ENCODE results near the gene ZFYVE19.

Gene ZFYVE19

GRCh38 chr15:40775740-40776536, 31.0 kb upstream of the ZFYVE19 start:
- DNase-seq (ENCODE audit: low spot score), result no peak

- no peak for DNase-seq (ENCODE audit: low spot score)
These were observed 30.2 kb upstream of the ZFYVE19 start for GRCh38 chr15:40776537-40777141.

GRCh38 chr15:40782609-40783227, 24.2 kb upstream of the ZFYVE19 start:
- peak; percentile 73 for DNase-seq (ENCODE audit: low spot score)

- DNase-seq (ENCODE audit: low spot score), result no peak
These were observed 21.7 kb upstream of the ZFYVE19 start for GRCh38 chr15:40785164-40785563.

- DNase-seq (ENCODE audit: low spot score), result no peak
These were observed 21.1 kb upstream of the ZFYVE19 start for GRCh38 chr15:40785814-40786213.

- DNase-seq (ENCODE audit: low spot score), result no peak
These were observed 19.5 kb upstream of the ZFYVE19 start for GRCh38 chr15:40787344-40787841.

- no peak for DNase-seq (ENCODE audit: low spot score)
These were observed 18.9 kb upstream of the ZFYVE19 start for GRCh38 chr15:40787991-40788390.

- no peak for DNase-seq (ENCODE audit: low spot score)
These were observed 17.8 kb upstream of the ZFYVE19 start for GRCh38 chr15:40789119-40789518.

- DNase-seq (ENCODE audit: low spot score), result no peak
These were observed 16.9 kb upstream of the ZFYVE19 start for GRCh38 chr15:40789999-40790398.

GRCh38 chr15:40790718-40791117, 16.2 kb upstream of the ZFYVE19 start:
- no peak for DNase-seq (ENCODE audit: low spot score)

GRCh38 chr15:40792394-40792793, 14.5 kb upstream of the ZFYVE19 start:
- no peak for DNase-seq (ENCODE audit: low spot score)

- DNase-seq (ENCODE audit: low spot score), result no peak
These were observed 13.5 kb upstream of the ZFYVE19 start for GRCh38 chr15:40793216-40793989.

- DNase-seq (ENCODE audit: low spot score), result no peak
These were observed 10.8 kb upstream of the ZFYVE19 start for GRCh38 chr15:40796041-40796440.

- no peak for DNase-seq (ENCODE audit: low spot score)
These were observed 10.4 kb upstream of the ZFYVE19 start for GRCh38 chr15:40796512-40796911.

GRCh38 chr15:40799523-40799922, 7.4 kb upstream of the ZFYVE19 start:
- DNase-seq (ENCODE audit: low spot score), result no peak

GRCh38 chr15:40803076-40803475, 3.8 kb upstream of the ZFYVE19 start:
- DNase-seq (ENCODE audit: low spot score), result no peak

GRCh38 chr15:40803688-40804087, 3.2 kb upstream of the ZFYVE19 start:
- no peak for DNase-seq (ENCODE audit: low spot score)

- DNase-seq (ENCODE audit: low spot score), result no peak
These were observed 239 bp upstream of the ZFYVE19 start for GRCh38 chr15:40806672-40807027.

GRCh38 chr15:40807888-40808461, 1.1 kb downstream of the ZFYVE19 start:
- no peak for DNase-seq (ENCODE audit: low spot score)

- DNase-seq (ENCODE audit: low spot score), result no peak
These were observed 2.1 kb downstream of the ZFYVE19 start for GRCh38 chr15:40808861-40809450.

GRCh38 chr15:40812721-40813425, 6.0 kb downstream of the ZFYVE19 start:
- DNase-seq (ENCODE audit: low spot score), result no peak
